H9 (cell line): ENCODE data around the gene PRSS27. TPM values are rescaled to one million over a fixed set of nuclear protein-coding genes. Genes with fewer than 3 reads are reported as not detected.

Experiments
- DNase-seq: peaks from one replicate; pipeline ENCODE4 v3.0.0-alpha.2; 2017
- H2AFZ ChIP-seq: one replicate; pipeline ENCODE4 v1.6.1; 2013; ENCODE audit warnings: mild to moderate bottlenecking, low read length, control low read depth, moderate library complexity
- H2AK5ac ChIP-seq: 2 replicates; pipeline ENCODE4 v1.6.1; 2013; ENCODE audit warnings: low read length, control low read depth, mixed read lengths; ENCODE audit not compliant: insufficient read length
- H2BK120ac ChIP-seq: one replicate; pipeline ENCODE4 v1.6.1; 2013; ENCODE audit warnings: low read depth, mild to moderate bottlenecking, low read length, control low read depth, inconsistent platforms; ENCODE audit not compliant: poor library complexity, severe bottlenecking
- H2BK12ac ChIP-seq: 2 replicates; pipeline ENCODE4 v1.6.1; 2013; ENCODE audit warnings: low read length, control low read depth, mixed read lengths, low read depth; ENCODE audit not compliant: insufficient read length
- H2BK15ac ChIP-seq: 2 replicates; pipeline ENCODE4 v1.6.1; 2013; ENCODE audit warnings: low read depth, low read length, control low read depth
- H2BK20ac ChIP-seq: one replicate; pipeline ENCODE4 v1.6.1; 2013; ENCODE audit warnings: low read depth, mild to moderate bottlenecking, low read length, control low read depth, inconsistent platforms; ENCODE audit not compliant: poor library complexity, severe bottlenecking
- H2BK5ac ChIP-seq: 2 replicates; pipeline ENCODE4 v1.6.1; 2013; ENCODE audit warnings: low read length, control low read depth, mixed read lengths; ENCODE audit not compliant: insufficient read length
- H3K14ac ChIP-seq: 2 replicates; pipeline ENCODE4 v1.6.1; 2013; ENCODE audit warnings: low read length, control low read depth; ENCODE audit not compliant: insufficient read depth
- H3K18ac ChIP-seq: 2 replicates; pipeline ENCODE4 v1.6.1; 2013; ENCODE audit warnings: low read depth, mild to moderate bottlenecking, mixed read lengths, low read length, control low read depth; ENCODE audit not compliant: insufficient read length
- H3K23ac ChIP-seq: 2 replicates; pipeline ENCODE4 v1.6.1; 2013; ENCODE audit warnings: low read length, control low read depth, mixed read lengths, low read depth; ENCODE audit not compliant: insufficient read length
- H3K23me2 ChIP-seq: 2 replicates; pipeline ENCODE4 v1.6.1; 2013; ENCODE audit warnings: low read depth, mild to moderate bottlenecking, mixed read lengths, low read length, control low read depth; ENCODE audit not compliant: insufficient read length, poor library complexity, severe bottlenecking
- H3K27ac ChIP-seq: 2 replicates; pipeline ENCODE4 v1.5.1; 2013; ENCODE audit warnings: low read length, control low read depth, mixed read lengths, low read depth; ENCODE audit not compliant: insufficient read length
- H3K27me3 ChIP-seq: 2 replicates; pipeline ENCODE4 v1.6.1; 2013; ENCODE audit warnings: low read length, control low read depth, inconsistent platforms; ENCODE audit not compliant: insufficient read depth
- H3K4ac ChIP-seq: 2 replicates; pipeline ENCODE4 v1.6.1; 2013; ENCODE audit warnings: low read depth, mild to moderate bottlenecking, control low read depth, inconsistent platforms, low read length, moderate library complexity
- H3K4me1 ChIP-seq: 2 replicates; pipeline ENCODE4 v1.6.1; 2013; ENCODE audit warnings: low read length, control low read depth, inconsistent platforms; ENCODE audit not compliant: insufficient read depth
- H3K4me2 ChIP-seq: 2 replicates; pipeline ENCODE4 v1.6.1; 2013; ENCODE audit warnings: low read length, control low read depth, mixed read lengths; ENCODE audit not compliant: insufficient read length, insufficient read depth
- H3K56ac ChIP-seq: 2 replicates; pipeline ENCODE4 v1.6.1; 2013; ENCODE audit warnings: low read depth, mild to moderate bottlenecking, mixed read lengths, low read length, control low read depth; ENCODE audit not compliant: insufficient read length
- H3K79me1 ChIP-seq: 2 replicates; pipeline ENCODE4 v1.6.1; 2013; ENCODE audit warnings: low read depth, mild to moderate bottlenecking, moderate library complexity, low read length, control low read depth, inconsistent platforms; ENCODE audit not compliant: insufficient read depth, poor library complexity, severe bottlenecking
- H3K79me2 ChIP-seq: 2 replicates; pipeline ENCODE4 v1.6.1; 2013; ENCODE audit warnings: low read length, control low read depth, inconsistent platforms; ENCODE audit not compliant: insufficient read depth
- H3K9ac ChIP-seq: 2 replicates; pipeline ENCODE4 v1.6.1; 2013; ENCODE audit warnings: low read length, control low read depth, mixed read lengths; ENCODE audit not compliant: insufficient read length; ENCODE audit errors: extremely low read depth
- H3K9me3 ChIP-seq: one replicate; pipeline ENCODE4 v1.6.1; 2013; ENCODE audit warnings: low read depth, low read length, inconsistent platforms; ENCODE audit not compliant: control insufficient read depth
- H3T11ph ChIP-seq: one replicate; pipeline ENCODE4 v1.6.1; 2013; ENCODE audit warnings: mild to moderate bottlenecking, low read length, control low read depth, inconsistent platforms
- H4K20me1 ChIP-seq: one replicate; pipeline ENCODE4 v1.6.1; 2013; ENCODE audit not compliant: control insufficient read depth, insufficient read length, insufficient read depth
- H4K5ac ChIP-seq: 2 replicates; pipeline ENCODE4 v1.6.1; 2013; ENCODE audit warnings: low read depth, mild to moderate bottlenecking, mixed read lengths, low read length, control low read depth; ENCODE audit not compliant: insufficient read length
- H4K8ac ChIP-seq: replicated peaks from 2 replicates; pipeline ENCODE4 v1.6.1; 2013; ENCODE audit warnings: low read length, control low read depth, mixed read lengths, low read depth; ENCODE audit not compliant: insufficient read length
- H4K91ac ChIP-seq: 2 replicates; pipeline ENCODE4 v1.6.1; 2013; ENCODE audit warnings: low read depth, mild to moderate bottlenecking, moderate library complexity, mixed read lengths, low read length, control low read depth; ENCODE audit not compliant: insufficient read length
- H3K27ac Mint-ChIP-seq, 3 experiments: 2 replicates in 2 of 3; 3 replicates in 1 of 3; pipeline ENCODE4 v1.8.0; 2020 to 2021; ENCODE audit warnings: mixed read lengths in 3 of 3, mild to moderate bottlenecking in 1 of 3, moderate library complexity in 1 of 3
- H3K27me3 Mint-ChIP-seq: 2 replicates; pipeline ENCODE4 v1.8.0; 2021; ENCODE audit warnings: low read depth, mild to moderate bottlenecking, moderate library complexity, mixed read lengths
- H3K36me3 Mint-ChIP-seq, 3 experiments: 2 replicates in 2 of 3; 3 replicates in 1 of 3; pipeline ENCODE4 v1.8.0; 2020 to 2021; ENCODE audit warnings: low read depth in 3 of 3, mixed read lengths in 3 of 3; ENCODE audit not compliant: insufficient read depth in 1 of 3
- H3K4me1 Mint-ChIP-seq, 2 experiments: 2 replicates each; pipeline ENCODE4 v1.8.0; 2020; ENCODE audit warnings: mixed read lengths in 2 of 2
- H3K4me3 Mint-ChIP-seq, 2 experiments: 2 replicates in 1 of 2; 3 replicates in 1 of 2; pipeline ENCODE4 v1.8.0; 2020 to 2021; ENCODE audit warnings: mild to moderate bottlenecking in 2 of 2, mixed read lengths in 2 of 2, moderate library complexity in 1 of 2
- H3K9me3 Mint-ChIP-seq, 2 experiments: 2 replicates in 1 of 2; 3 replicates in 1 of 2; pipeline ENCODE4 v1.8.0; 2020; ENCODE audit warnings: mild to moderate bottlenecking in 2 of 2, mixed read lengths in 2 of 2, moderate library complexity in 1 of 2
- WGBS: extraction: QIAGEN DNeasy Blood & Tissue Kit; methylation state at CpG from one replicate; pipeline ENCODE4 v1.1.7; 2013; ENCODE audit warnings: missing lambda C conversion rate, low lambda C conversion rate, mixed read lengths; ENCODE audit not compliant: insufficient read length; ENCODE audit errors: extremely low coverage; 5-methylcytosine and 5-hydroxymethylcytosine counted together
- total RNA-seq: library from RNA; stranded (reverse); gene quantifications from 2 replicates; pipeline ENCODE4 v1.2.1, GENCODE V29; 2021
- TF ChIP-seq, protein P1 (sequence below): fragments of 200-600 bp; sonication (generic); conservative IDR thresholded peaks from 3 replicates; pipeline ENCODE4 v1.8.0; 2021; ENCODE audit warnings: antibody characterized with exemption, mild to moderate bottlenecking

PRSS27 gene
- total RNA-seq, 1 experiment from 2014 or later: 5.0 TPM

- no peak overlapping the region for H4K5ac ChIP-seq
- no peak overlapping the region for H3K56ac ChIP-seq
- no peak overlapping the region for H2BK5ac ChIP-seq
- no peak overlapping the region for H2AK5ac ChIP-seq
- WGBS: no CpG with 5 or more reads among the region's 22 CpGs
- no peak overlapping the region for H3K27ac ChIP-seq
- no peak overlapping the region for H3K4me2 ChIP-seq
- H2BK20ac ChIP-seq: no peak overlapping the region
- H3K27me3 ChIP-seq: no peaks in the 10 kb centered on the region
- H3K23me2 ChIP-seq: no peaks in the 10 kb centered on the region
- H2BK12ac ChIP-seq: no peak overlapping the region
- H3K4me3 Mint-ChIP-seq: no peak overlapping the region
- H3K4me1 Mint-ChIP-seq: no peaks in the 10 kb centered on the region
- H3K79me2 ChIP-seq: no peaks in the 10 kb centered on the region
- no peak overlapping the region for H4K91ac ChIP-seq
- H4K8ac ChIP-seq: no peak overlapping the region
- no peaks in the 10 kb centered on the region for H3K9me3 Mint-ChIP-seq
- H2AFZ ChIP-seq: no peak overlapping the region
- no peaks in the 10 kb centered on the region for H3K4me1 ChIP-seq
- no peaks in the 10 kb centered on the region for H4K20me1 ChIP-seq
- H3K18ac ChIP-seq: no peak overlapping the region
- no peaks in the 10 kb centered on the region for H3K9me3 ChIP-seq
- H2BK120ac ChIP-seq: no peak overlapping the region
- no peak overlapping the region for H3K27ac Mint-ChIP-seq
- no peak overlapping the region for H3K4ac ChIP-seq
- H3K23ac ChIP-seq: no peak overlapping the region
- DNase-seq: no peak
- no peaks in the 10 kb centered on the region for H3K79me1 ChIP-seq
- H3K27me3 Mint-ChIP-seq: no peaks in the 10 kb centered on the region; the same call in 1 of the 2 replicates
- no peak overlapping the region for H2BK15ac ChIP-seq
- H3K9ac ChIP-seq: no peak overlapping the region
- H3T11ph ChIP-seq: no peak overlapping the region
- H3K14ac ChIP-seq: no peak overlapping the region
- peaks cover 0 to 16% (median 16%) of the 10 kb centered on the region in 3 experiments; a peak in 5 of 7 replicates for H3K36me3 Mint-ChIP-seq
- TF ChIP-seq, protein P1, sequence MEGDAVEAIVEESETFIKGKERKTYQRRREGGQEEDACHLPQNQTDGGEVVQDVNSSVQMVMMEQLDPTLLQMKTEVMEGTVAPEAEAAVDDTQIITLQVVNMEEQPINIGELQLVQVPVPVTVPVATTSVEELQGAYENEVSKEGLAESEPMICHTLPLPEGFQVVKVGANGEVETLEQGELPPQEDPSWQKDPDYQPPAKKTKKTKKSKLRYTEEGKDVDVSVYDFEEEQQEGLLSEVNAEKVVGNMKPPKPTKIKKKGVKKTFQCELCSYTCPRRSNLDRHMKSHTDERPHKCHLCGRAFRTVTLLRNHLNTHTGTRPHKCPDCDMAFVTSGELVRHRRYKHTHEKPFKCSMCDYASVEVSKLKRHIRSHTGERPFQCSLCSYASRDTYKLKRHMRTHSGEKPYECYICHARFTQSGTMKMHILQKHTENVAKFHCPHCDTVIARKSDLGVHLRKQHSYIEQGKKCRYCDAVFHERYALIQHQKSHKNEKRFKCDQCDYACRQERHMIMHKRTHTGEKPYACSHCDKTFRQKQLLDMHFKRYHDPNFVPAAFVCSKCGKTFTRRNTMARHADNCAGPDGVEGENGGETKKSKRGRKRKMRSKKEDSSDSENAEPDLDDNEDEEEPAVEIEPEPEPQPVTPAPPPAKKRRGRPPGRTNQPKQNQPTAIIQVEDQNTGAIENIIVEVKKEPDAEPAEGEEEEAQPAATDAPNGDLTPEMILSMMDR: no peak
Observed at GRCh38 chr16:2708955-2709587, 11.0 kb downstream of the PRSS27 start.
